Posterior cingulate gyrus (tissue), 11 donors: ENCODE results near the gene LIF.
"Not testable (repeated sequence)": the region's sequence is repeated elsewhere in the genome, so short reads cannot be mapped to it uniquely, and the experiment has no call there.

Experiments used
- DNase-seq, 10 donors: peaks; one replicate each; pipeline versions ENCODE4 v3.0.0 to v3.0.0-alpha.2; 2020 to 2021; ENCODE audit warnings: mixed read lengths in 3 of 10
- intact Hi-C: fragments of 100-400 bp; cut with DNase I; formaldehyde crosslinking; loops from one replicate; pipeline ENCODE4 v1.15.1; 2023

LIF gene

DNA sequence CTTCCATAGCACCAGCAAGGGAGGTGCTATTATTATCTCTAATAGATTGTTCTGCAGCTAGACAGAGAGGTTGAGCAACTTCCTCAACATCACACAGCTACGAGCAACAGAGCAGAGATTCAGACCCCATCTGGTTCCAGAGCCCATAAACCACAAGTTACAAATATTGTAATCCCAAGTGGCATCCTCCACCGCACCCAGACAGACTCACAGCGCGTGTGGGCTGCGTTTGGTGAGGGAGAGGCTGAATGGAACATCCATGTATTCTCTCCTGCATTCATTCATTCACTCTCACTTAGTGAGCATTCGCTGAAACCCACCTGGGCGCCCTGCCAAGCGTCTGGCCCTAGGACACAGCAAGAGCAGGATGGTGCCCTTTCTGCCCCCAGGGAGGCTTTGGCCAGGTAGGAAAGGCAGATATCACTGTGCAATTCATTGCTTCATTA is 33.5 kb downstream of the LIF start:
- DNase-seq, result no peak
- intact Hi-C loops, result no loop called here

DNA sequence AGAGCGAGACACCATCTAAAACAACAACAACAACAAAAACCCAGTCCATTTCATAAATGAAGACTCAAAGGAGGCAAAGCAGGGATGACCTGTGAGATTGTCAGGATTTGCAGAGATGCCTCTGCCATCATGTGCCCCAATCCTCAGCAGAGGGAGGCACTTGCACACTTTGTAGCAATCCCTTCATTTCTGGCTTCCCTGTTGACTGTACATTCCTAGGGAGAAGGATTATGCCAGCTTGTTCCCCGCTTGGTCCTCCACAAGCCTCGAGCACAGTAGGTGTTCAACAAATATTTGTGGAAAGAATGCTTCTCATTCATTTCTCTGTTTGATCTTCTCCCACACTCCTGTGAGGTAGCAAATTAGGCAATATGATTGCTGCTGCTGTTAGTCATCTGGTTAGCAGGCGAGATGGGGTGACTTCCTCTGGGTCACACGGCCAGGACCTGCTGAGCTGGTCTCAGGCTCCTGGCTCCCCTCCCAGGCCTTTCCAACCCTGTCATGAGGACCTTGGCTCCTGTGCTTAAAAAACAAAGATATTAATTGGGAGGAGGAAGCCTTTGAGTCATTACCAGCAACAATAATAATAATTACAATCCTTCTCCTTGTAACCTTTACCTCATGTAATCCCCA is 34.1 kb downstream of the LIF start:
- DNase-seq, result no peak
- intact Hi-C loops, result no loop called here

DNA sequence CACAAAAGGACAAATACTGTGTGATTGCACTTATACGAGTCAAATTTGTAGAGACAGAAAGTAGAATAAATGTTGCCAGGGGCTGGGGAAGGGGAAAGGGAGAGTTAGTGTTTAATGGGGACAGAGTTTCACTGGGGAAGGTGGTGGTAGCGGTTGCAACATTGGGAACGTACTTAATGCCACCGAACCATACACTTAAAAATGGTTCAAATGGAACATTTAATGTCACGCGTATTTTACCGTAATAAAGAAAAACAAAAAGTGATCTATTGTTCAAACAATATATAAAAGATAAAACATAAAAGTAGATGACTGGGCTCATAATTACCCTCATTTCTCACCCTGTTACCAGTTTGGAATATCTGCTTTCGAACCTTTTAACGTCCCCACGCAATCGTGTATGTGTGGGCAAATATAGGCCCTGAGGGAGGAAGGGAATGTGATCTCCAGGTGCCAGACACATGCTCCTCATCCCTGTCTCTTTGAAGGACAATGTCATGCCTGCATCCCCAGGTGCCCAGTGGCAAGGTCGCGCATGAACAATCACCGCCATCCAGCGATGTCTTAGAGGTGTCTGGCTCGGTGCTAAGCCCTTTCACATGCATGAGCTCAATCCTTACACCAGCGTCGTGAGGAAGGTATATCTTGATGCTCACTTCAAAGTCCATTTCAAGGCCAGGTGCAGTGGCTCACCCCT is 35.3 kb downstream of the LIF start:
- no peak for DNase-seq
- intact Hi-C loops, result no loop called here

DNA sequence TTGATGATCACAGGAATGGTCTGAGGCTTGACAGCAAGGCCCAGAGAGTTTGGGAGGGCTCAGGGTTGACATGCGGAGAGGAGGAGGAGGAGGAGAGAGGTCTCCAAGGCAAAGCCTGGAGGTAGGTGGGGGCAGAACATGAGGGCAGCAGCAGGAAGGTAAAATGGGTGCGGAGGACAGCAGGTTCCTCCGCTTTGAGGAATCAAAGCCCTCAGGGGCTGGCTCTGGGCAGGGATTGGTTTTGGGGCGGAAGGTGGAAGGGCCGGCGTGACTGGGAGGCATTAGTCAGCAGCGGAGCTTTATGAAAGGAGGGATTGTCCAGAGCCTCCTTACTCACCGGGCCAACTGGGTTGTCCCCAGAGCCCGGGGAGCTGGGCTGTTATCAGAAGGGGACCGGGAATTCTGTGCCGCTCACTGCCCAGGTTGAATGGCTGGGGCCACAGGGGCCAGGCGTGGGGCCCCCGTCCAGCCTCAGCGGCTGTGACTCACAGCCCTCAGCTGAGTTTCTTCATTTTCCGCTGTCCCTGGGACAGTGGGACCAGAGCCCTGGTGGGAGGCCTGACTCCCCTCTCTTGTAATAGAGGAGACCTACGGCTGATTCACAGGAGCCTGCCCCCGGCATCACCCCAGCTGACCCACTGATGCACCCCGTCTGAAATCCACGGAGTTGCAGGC is 36.2 kb downstream of the LIF start:
- DNase-seq, result peak in 5 of 10 donors; percentile 48 to 92 (median 61)
- intact Hi-C loops, result no loop called here

DNA sequence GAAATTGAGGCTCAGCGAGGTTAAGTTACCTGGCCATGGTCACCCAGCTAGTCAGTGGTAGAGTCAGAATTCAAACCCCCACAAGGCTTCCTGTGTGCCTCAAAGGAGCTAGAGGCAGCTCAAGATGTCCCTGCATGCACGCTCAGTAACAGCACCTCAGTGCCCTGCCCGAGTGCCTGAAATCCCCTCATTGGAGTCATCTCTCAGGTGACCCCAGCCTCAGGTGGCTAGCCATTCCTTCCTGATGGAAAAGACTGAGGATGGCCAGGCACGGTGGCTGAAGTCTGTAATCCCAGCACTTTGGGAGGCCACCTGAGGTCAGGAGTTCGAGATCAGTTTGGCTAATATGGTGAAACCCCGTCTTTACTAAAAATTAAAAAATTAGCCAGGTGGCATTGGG is 36.9 kb downstream of the LIF start:
- DNase-seq, result no peak
- intact Hi-C loops, result no loop called here

DNA sequence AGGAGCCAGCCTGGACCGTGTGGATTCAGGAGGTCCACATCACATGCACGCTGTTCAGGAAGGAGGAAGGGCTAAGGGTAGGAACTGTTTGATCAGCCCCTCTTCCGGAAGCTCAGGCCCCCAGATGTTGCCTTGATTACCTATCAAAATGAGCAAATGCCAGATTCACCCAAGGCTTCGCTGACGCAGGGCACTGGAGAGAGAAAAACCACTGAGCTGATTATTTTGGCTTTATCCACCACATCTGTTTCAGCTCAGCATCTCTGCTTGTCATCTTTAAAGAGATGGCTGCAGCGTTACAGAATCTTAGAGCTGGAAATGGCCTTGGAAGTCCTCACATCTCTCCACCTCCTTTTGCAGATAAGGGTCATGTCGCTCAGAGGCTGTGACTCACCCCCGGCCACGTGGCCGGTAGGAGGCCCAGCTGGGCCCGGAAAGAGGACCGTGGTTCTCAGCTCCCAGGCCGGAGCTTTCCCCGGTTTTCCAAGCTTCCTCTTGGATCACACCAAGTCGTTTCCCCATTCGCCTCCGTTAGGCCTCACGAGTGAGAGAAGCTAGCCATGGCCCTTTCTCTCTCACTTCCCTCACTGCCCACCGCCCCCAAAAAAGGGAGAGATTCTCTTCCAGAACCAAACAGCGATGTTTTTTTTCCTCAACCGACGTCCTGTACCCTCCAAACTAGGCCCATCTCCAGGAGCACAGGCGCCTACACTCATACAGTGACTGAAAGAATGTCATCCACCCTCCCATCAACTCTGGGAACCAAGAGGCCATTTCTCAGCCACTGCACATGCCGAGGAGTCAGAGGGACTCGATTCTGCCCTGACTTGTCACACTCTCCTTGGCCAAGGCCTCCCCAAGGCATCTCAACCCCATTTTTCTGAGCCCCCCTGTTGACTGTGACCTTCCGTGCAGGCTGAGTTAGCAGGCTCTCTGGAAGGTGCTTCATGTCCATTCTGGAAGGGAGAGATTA is 37.6 kb downstream of the LIF start:
- DNase-seq, result no peak
- intact Hi-C loops, result no loop called here

DNA sequence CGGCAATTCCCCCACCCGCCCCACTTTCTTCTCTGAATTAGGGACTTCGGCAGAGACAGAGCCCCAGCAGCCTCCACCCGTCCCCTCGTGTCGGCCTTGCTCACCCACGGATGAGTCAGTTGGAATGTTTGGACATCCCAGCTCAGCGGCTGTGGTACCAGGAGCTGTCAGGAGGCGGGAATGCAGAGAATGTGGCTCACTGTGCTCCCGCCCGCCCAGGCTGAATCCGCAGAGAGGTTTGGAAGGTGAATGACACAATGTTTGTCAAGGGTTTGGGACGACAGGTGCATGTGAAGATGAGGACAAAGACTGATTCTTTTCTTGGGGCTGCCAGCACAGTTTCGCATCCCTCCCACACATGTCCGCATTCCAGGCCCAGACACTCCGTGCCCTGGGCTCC is 39.6 kb downstream of the LIF start:
- intact Hi-C loops, result no loop called here
- DNase-seq, result peak in 6 of 10 donors; percentile 32 to 91 (median 62)

DNA sequence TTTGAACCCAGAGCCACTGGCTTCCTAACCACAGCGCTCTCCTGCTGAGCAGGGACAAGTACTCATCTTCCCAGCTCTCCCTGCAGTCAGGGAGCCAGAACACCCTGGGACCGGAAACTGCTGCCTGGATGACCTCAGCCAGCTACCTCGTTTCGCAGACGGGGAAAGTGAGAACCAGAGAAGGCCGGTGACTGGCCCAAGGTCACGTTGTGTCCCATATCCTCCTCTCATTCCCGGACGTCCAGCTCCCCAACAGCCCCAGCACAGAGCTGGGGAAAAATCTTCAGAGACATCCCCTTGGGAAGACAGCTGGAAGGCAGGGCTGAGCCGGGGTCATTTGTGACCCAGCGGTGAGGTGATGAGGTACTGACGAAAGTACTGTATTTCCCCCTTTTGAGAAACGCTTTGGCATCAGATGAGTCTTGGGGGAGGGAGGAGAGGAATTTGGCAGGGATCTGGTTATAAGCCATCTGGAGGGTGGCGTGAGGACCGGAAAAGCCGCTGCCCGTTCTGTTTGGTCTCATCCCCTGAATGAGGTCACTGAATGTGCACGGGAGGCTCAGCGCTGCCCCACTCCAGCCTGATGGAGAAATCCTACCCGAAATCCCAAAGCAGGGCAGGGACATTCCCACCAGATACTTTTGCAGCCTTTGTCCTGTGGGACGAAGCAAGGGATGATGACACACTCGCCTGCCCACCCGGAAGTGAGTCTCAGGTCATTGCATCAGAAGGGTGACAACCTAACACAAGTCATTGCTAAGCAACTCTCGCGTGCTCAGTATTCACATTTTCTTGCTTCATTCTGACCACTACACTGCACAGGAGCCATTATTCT is 41.1 kb downstream of the LIF start:
- intact Hi-C loops, result no loop called here
- DNase-seq, result no peak

DNA sequence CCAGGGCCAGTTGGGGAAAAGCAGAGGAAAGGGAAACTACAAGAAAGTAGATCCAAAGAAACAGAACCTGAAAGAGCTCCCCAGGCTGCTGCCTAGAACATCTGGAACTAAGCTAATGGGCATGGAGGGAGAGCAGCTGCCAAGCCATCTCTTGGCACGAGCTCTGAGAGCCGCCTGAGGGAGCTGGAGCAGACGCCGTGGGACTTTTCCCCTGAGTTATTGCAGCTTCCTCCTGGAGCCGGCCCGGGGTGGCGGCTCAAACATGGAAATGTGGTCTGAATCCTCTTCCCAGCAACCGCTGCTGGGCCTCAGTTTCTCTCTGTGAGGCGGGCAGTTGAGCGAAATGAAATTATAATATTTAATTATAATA is 41.8 kb downstream of the LIF start:
- intact Hi-C loops, result no loop called here
- DNase-seq, result peak in 4 of 10 donors; percentile 22 to 90 (median 64)

DNA sequence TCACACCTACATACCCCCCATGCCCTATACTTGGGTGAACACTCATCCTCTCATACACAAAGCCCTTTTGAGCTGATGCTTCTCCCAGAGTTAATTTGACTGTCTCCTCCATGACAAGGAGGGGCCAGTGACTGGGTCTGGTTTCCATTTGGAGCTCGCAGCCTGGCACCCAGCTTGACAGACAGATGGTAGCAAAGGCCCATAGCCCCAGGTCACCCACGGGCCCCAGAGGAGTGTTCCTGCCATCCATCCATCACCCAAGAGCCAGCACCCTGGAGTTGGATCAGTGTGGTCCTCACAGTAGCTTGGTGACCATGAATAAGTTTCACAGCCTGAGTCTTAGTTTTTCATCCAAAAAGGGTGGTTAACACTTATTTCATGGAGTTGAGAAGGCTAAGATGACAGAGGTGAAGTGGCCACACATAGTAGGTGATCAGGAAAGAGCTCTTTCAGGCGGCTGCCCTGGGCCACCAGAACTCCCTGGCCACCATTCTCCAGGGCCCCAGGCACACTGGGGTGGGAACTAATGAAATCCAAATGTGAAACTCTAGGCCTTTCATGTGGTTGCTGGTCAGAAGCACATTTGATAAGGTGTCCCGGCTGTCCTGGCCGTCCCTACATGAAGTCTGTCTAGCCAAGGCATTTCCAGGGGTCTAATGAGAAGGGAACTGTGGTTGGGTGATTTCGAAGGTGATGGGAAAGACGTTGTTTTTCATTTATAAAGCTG is 42.4 kb downstream of the LIF start:
- intact Hi-C loops, result no loop called here
- DNase-seq, result no peak

DNA sequence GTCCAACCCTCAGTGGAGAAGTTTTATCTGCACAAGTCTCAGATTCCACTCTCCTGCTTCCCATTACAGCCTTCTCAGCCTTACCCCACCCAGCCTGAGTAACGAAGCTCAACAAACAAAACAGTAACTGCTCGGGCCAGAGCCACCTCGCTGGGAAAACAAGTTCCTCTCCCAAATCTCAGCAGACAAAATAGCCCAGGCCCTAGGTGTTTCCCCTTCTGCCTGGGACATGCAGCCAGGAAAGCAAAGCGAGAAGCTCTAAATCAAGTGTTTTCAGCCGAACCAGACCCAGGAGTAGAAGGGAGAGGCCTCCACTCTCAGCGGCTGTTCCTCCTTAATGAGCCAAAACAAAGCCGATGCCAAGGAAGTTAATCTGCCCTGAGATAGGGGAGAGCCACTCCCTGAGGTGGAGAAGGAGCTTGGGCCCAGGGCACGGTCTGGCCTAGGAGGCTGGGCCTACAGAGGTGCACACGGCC is 44.0 kb downstream of the LIF start:
- no peak for DNase-seq
- intact Hi-C loops, result no loop called here

DNA sequence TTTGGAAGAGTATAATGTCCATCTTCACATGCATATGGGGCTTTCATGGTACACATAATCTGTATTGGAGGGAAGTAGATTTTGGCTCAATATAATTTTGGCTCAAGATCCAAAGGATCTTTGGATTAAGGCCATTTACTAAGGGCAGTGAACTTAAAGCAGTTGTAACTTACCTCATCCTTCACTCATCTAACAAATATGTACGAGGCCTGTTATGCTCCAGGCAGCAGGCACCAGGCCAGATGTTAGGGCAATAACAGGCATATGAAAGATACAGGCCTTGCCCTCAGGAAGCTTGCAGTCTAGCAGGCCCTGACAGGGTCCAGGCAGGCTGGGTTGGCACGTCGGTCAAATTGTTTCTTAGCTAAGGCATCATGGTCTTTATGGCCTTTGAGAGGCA is 44.6 kb downstream of the LIF start:
- intact Hi-C loops, result no loop called here
- DNase-seq, result no peak

DNA sequence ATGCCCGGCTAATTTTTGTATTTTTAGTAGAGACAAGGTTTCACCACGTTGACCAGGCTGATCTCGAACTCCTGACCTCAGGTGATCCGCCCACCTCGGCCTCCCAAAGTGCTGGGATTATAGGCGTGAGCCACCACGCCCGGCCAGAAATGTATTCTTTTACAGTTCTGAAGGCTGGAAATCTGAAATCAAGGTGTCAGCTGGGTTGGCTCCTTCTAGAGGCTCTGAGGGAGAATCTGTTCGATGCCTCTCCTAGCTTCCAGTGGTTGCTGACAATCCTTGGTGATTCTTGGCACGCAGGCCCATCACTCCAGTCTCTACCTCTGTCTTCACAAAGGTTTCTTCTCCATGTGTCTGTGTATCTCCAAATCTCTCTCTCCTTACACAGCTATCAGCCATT is 45.7 kb downstream of the LIF start:
- intact Hi-C loops, DNase-seq: not testable (repeated sequence)

DNA sequence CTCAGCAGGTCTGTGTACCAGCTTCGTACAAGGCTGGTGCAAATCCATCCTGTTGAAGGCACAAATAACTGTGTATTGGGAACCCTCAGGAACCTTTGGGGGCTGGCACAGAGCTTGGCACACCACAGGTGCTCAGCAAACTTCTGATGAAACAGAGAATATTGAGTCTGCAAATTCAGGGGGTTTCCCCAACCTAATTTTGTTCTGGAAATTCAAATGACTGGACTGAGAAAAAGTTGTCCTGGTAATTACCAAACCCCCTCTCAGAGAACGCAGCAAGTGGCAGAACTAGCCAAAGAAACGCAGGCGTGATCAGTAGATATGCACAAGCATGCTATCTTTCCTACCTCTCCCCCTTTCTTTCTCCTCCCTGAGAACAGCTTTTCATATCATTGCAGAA is 47.6 kb downstream of the LIF start:
- intact Hi-C loops, result no loop called here
- no peak for DNase-seq

DNA sequence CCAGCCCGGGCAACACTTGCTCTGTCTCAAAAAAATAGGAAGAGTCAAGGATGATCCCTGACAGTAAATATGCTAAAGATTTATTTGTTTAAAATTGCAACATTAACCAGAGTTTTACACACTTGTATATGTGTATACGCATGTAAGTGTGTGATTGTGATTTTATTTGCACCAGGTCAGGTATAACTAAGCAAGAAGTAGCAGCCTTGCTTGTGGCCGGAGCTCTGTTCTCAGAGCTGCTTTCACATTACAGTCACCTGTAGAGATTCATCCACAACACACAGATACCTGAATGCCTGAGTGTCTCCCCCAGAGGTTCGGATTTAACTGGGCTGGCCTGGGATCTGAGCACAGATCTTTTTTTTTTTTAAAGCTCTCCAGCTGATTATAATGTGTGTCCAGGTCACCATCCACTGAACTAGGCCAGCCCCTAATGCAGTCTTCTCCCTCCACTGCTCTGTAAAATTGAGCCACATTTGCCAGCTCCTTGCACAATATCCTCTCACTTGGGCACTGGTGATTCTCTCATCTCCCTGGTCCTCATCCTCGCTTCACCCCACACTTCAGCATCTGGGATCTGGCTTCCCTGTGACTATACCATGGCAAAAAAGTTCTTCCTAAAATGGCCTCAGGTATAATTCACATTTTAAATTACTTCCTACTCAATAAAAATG is 48.3 kb downstream of the LIF start:
- intact Hi-C loops, result no loop called here
- DNase-seq, result no peak

DNA sequence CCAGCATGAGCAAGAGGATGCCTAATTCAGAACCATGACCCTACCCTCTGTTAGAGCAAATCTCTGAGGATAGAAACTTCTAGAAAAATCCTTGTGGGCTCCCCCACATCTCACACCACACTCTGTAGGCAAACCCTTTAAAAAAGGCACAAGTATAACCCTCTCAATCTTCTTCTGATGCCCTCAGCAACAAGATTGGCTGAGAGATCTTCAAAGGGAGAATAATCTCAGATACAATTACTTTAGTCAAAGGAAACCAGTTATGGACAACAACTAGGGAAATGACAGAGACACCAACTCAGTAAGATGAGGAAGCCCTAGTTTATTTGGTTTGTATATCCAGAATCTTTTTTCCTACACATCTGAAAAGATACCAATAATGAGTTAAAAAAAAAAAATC is 49.2 kb downstream of the LIF start:
- intact Hi-C loops, result no loop called here
- DNase-seq, result no peak

DNA sequence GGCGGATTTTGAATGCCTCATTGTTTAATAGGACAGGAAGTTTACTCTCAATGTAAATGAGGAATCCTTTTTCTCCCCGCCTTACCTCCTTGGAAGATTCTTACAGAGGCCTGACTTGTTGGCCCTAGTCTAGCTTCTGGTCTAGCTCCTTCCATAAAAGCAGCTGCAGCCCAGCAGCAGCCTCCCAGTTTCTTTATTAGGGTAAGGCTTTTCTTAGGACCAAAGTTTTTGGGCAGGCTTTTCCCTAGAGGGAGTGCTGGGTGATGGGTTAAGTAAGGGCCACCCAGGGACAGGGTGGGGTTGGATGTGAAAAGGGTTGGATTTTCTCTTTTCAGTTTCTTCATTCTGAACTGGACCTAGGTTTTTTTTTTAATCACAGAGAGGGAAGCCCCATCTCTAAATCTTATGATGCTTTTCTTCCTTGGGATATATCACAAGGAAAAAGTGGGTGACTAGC is 49.7 kb downstream of the LIF start:
- intact Hi-C loops, result no loop called here
- DNase-seq, result no peak

DNA sequence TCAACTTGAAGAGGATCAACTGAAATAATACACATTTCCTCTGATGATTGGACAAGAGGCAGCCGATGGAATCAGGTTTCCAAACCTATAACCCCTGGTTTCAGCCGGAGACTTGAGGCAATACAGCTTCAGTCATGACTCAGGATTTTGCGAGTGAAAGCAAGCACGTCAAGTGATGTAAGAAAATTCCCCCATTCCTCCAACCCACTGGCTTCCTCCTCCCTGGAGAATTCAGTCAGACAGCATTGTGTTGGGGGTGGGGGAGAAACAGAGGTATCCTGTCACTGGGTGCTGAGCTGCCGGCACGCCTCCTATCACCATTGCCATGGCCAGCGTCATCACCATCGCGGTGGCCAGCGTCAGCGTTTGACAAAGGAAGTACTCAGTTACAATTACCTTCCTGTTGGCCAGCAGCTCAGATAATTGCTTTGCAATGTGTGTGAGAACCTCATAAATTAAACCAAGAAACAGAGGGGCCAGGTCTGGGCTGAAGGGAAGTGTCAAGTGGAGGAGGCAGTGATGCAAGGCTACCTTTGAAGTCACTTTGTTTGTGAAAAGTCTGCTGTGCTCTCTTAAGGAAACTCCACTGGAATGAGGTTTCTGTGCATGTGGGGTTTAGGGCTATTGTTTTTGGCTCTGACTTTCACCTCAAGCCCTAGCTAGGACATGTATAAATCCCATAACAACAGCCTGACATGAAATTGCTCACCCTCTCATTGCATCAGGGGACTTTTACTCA is 50.2 kb downstream of the LIF start:
- no peak for DNase-seq
- intact Hi-C loops, result no loop called here
